Skeletal muscle tissue (tissue), 4 donors: Measurements from ENCODE around the gene ANO3. TPM values are rescaled to one million over a fixed set of nuclear protein-coding genes. Genes with fewer than 3 reads are reported as not detected.

Source experiments
- H3K27ac ChIP-seq: one replicate; pipeline ENCODE4 v1.7.0; 2013; ENCODE audit warnings: mild to moderate bottlenecking, low read depth, low read length, inconsistent platforms
- H3K27me3 ChIP-seq, 3 donors: one replicate each; pipeline ENCODE4 v1.7.0; 2013; ENCODE audit warnings: low read length in 3 of 3; ENCODE audit not compliant: control insufficient read depth in 3 of 3, insufficient read depth in 3 of 3
- H3K36me3 ChIP-seq, 3 donors: one replicate each; pipeline ENCODE4 v1.7.0; 2013; ENCODE audit warnings: low read length in 3 of 3; ENCODE audit not compliant: control insufficient read depth in 3 of 3, insufficient read depth in 3 of 3
- H3K4me1 ChIP-seq, 3 donors: one replicate each; pipeline ENCODE4 v1.7.0; 2013; ENCODE audit warnings: low read length in 3 of 3, mild to moderate bottlenecking in 3 of 3; ENCODE audit not compliant: control insufficient read depth in 3 of 3, insufficient read depth in 3 of 3
- H3K4me3 ChIP-seq, 3 donors: one replicate each; pipeline ENCODE4 v1.7.0; 2013; ENCODE audit warnings: low read length in 3 of 3
- H3K9ac ChIP-seq, 3 donors: one replicate each; pipeline ENCODE4 v1.7.0; 2013; ENCODE audit warnings: low read length in 3 of 3, mild to moderate bottlenecking in 3 of 3, moderate library complexity in 2 of 3, low read depth in 1 of 3
- H3K9me3 ChIP-seq, 3 donors: one replicate each; pipeline ENCODE4 v1.7.0; 2013; ENCODE audit warnings: low read length in 3 of 3; ENCODE audit not compliant: control insufficient read depth in 3 of 3
- total RNA-seq: library from RNA; depleted of rRNA; stranded (reverse); fragments of >200 nt; gene quantifications from one replicate; pipeline ENCODE4 v1.2.3, GENCODE V29; 2014
- donor health status: Osteomylitis.

Gene ANO3
- total RNA-seq, 1 donor from 2014 or later = under 0.01 TPM

DNA sequence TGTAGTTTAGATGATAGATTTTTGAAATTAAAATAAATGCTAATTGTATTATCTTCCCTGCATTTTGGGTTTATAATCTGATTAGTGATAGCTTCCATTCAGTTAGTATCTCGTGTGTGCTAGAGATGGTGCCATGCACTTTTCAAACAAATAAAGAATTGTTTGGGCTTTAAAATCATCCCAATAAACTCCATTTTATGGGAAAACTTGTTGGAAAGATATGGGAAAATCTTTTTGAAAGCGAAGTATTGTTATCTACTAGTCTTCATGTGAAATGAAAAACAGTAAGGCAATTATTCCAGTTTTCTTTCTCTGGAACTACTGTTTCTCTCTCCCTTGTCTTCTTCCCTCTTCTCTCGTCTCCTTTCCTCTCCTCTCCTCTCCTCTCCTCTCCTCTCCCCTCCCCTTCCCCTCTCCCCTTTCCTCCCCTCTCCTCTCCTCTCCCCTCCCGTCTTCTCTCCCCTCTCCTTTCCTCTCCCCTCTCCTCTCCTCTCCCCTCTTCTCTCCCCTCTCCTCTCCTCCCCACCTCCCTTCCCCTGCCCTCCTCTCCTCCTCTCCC is 268.0 kb downstream of the ANO3 start:
- H3K9me3 ChIP-seq = peaks cover 0 to 4% (median 0%) of the 10 kb centered on the region in 3 donors
- H3K36me3 ChIP-seq = no peaks in the 10 kb centered on the region
- H3K27me3 ChIP-seq = no peaks in the 10 kb centered on the region
- no peak overlapping the region for H3K27ac ChIP-seq
- H3K9ac ChIP-seq = no peak overlapping the region
- no peak overlapping the region for H3K4me3 ChIP-seq
- H3K4me1 ChIP-seq = no peaks in the 10 kb centered on the region

DNA sequence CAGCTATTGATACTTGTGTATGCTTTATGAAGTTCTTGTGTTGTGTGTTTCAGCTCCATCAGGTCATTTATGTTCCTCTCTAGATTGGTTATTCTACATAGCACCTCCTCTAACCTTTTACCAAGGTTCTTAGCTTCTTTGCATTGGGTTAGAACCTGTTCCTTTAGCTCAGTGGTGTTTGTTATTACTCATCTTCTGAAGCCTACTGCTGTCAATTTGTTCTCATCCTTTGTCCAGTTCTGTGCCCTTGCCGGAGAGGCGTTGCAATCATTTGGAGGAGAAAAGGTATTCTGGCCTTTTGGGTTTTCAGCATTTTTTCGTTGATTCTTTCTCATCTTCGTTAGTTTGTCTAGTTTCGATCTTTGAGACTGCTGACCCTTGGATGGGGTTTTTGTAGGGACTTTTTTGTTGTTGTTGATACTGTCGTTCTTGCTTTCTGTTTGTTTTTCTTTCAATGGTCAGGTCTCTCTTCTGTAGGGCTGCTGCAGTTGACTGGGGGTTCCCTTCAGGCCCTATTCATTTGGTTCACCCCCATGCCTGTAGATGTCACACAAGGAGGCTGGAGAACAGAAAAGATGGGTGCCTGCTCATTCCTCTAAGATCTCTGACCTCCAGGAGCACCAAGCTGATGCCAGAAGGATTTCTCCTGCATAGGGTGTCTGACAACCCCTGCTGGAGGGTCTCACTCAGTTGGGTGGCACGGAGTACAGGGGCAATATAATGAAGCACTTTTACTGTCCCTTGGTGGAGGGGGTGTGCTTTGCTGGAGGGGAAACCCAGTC is 276.0 kb downstream of the ANO3 start:
- Histone ChIP-seq H3K9ac (no peak overlapping the region), H3K27ac (no peak overlapping the region), H3K36me3 (no peaks in the 10 kb centered on the region), H3K27me3 (no peaks in the 10 kb centered on the region), H3K9me3 (peaks cover 0 to 4% (median 0%) of the 10 kb centered on the region in 3 donors), H3K4me3 (no peak overlapping the region), H3K4me1 (no peaks in the 10 kb centered on the region)

DNA sequence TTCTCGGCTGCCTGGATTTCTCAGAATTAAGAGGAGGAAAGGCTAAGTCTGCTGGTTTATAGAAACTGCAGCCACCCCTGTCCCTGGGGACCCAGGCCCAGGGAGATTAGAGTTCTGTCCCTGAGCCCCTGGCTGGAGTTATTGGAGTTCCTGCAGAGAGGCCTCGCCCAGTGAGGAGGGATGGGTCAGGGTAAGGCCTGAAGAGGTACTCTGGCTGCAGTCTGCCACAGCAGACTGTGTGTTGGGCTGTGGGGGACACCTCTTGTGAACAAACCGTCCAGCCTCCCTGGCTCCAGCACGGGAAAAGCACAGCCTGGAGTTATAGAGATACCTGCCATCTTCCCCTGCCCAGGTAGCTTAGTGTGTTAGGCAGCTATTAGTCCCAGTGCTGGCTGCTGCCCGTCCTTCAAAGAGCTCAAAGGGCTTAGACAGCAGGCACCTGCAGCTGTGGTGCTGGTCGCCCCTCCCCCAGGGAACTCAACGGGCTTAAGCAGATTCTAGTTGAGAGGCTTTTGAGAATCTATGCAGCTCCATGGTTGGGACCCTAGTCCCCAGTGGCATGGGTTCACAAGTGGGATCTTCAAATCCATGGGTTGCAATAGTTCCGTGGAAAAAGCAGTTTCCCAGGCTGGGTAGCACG is 276.7 kb downstream of the ANO3 start:
- Histone ChIP-seq H3K9ac (no peak overlapping the region), H3K4me3 (no peak overlapping the region), H3K4me1 (no peaks in the 10 kb centered on the region), H3K36me3 (no peaks in the 10 kb centered on the region), H3K27me3 (no peaks in the 10 kb centered on the region), H3K9me3 (peaks cover 0 to 4% (median 0%) of the 10 kb centered on the region in 3 donors), H3K27ac (no peak overlapping the region)

DNA sequence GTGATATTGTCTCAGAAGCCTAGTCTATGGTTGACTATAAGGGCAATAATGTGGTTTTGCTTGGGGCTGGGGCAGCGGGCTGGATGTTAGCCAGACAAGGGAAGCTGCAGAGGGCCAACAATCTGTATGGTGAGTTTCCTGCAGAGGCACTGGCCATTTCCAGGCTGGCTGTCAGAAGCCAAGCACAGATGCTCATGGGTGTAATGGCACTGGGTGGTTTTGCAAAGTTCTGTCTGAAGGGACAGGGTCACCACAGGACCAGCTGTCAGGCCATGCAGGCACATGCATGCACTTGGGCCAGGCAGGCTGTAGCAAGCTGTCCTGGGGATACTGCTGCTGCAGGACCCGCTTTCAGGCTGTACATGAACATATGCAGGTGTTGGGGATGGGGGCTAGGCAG is 281.8 kb downstream of the ANO3 start:
- no peak overlapping the region for H3K9ac ChIP-seq
- H3K27me3 ChIP-seq = no peaks in the 10 kb centered on the region
- no peaks in the 10 kb centered on the region for H3K4me1 ChIP-seq
- no peak overlapping the region for H3K27ac ChIP-seq
- peaks cover 0 to 4% (median 0%) of the 10 kb centered on the region in 3 donors for H3K9me3 ChIP-seq
- no peak overlapping the region for H3K4me3 ChIP-seq
- no peaks in the 10 kb centered on the region for H3K36me3 ChIP-seq

DNA sequence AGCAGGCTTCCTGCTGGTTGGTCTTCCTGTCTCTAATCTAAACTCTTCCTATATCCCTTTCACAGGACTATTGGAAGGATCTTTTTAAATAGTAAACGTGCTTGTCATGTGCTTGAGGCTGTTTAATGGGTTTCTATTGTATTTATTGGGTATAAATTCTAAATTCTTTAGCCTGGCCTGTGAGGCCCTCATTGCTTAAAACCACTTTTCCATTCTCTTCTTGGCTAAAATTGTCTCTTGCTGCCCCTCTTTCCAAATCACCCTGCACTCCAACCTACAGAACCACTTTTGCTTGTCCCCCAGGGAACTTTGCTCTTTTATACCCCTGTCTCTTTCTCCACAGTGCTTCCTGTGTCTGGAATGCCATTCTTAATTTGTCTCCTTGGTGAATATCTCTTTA is 286.5 kb downstream of the ANO3 start:
- Histone ChIP-seq H3K4me3 (no peak overlapping the region), H3K36me3 (no peaks in the 10 kb centered on the region), H3K4me1 (no peaks in the 10 kb centered on the region), H3K9me3 (peaks cover 0 to 4% (median 0%) of the 10 kb centered on the region in 3 donors), H3K9ac (no peak overlapping the region), H3K27me3 (no peaks in the 10 kb centered on the region), H3K27ac (no peak overlapping the region)

DNA sequence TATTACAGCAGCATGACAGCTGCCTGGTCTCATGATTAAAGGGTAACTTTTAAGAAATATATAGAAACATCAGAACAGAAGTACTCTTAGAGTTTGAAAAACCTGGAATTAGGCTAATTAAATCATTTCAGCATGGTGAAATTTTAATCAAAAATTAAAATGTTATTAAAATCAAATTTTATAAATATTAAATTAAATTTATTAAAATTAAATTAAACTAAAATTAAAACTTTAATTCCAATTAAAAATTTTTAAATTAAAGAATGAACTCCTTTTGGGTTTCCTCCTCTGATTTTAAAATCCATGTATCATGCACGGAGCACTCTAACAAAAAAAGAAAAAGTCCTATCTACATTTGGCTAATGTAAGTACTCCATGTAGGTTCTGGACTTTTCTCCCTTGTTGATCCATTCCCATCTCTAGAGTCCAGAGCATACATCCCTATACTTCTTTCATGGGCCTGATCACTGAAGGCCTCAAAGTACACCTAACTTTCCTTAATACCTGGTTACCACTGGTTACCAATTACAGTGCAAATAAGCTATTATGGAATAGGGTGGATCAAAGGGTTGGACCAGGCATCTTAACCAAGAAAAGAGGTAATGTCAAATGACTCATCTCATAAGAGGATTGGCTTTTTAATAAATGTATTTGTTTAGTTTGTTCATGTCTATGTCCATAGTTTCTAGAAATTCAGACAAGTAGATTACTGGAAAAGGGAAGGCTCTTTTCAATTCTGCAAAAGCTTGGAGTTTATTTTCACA is 288.5 kb downstream of the ANO3 start:
- no peaks in the 10 kb centered on the region for H3K27me3 ChIP-seq
- no peak overlapping the region for H3K9ac ChIP-seq
- H3K27ac ChIP-seq = no peak overlapping the region
- H3K4me1 ChIP-seq = no peaks in the 10 kb centered on the region
- H3K9me3 ChIP-seq = no peaks in the 10 kb centered on the region
- no peaks in the 10 kb centered on the region for H3K36me3 ChIP-seq
- no peak overlapping the region for H3K4me3 ChIP-seq

DNA sequence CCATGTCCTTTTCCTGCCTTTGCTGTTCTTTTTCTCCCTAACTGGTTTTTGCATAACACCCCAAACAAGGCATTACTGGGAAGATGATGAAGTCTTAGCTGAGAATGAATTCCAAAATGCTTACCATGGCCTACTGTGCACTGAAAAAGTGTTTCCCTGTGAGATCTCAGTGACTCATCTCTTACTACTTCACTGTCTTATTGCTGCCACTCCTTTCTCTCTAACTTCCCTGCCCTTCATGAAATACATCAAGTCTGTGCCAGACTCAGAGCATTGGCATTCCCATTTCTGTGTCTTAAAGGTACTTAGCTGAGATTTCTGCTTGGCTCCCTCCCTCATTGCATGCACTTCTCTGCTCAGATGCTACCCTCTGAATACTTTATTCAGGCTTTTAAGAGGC is 289.2 kb downstream of the ANO3 start:
- H3K9ac ChIP-seq = no peak overlapping the region
- no peaks in the 10 kb centered on the region for H3K9me3 ChIP-seq
- H3K4me3 ChIP-seq = no peak overlapping the region
- no peaks in the 10 kb centered on the region for H3K4me1 ChIP-seq
- H3K36me3 ChIP-seq = no peaks in the 10 kb centered on the region
- no peak overlapping the region for H3K27ac ChIP-seq
- no peaks in the 10 kb centered on the region for H3K27me3 ChIP-seq

DNA sequence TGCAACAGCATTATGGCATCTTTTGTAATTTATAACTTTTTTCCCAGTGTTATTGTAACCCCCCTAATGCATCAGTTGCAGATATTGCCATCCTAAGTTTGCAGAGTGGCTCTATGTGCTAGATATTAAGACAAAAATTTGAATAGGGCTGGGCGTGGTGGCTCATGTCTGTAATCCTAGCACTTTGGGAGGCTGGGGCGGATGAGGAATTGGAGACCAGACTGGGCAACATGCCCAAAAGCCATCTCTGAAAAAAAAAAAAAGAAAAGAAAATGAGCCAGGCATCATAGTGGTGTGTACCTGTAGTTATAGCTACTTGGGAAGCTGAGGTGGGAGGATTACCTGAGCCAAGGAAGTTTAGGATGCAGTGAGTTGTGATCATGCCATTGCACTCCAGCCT is 290.3 kb downstream of the ANO3 start:
- H3K9me3 ChIP-seq = no peaks in the 10 kb centered on the region
- H3K4me1 ChIP-seq = no peaks in the 10 kb centered on the region
- no peak overlapping the region for H3K27ac ChIP-seq
- H3K36me3 ChIP-seq = no peaks in the 10 kb centered on the region
- H3K27me3 ChIP-seq = no peaks in the 10 kb centered on the region
- H3K9ac ChIP-seq = no peak overlapping the region
- no peak overlapping the region for H3K4me3 ChIP-seq

DNA sequence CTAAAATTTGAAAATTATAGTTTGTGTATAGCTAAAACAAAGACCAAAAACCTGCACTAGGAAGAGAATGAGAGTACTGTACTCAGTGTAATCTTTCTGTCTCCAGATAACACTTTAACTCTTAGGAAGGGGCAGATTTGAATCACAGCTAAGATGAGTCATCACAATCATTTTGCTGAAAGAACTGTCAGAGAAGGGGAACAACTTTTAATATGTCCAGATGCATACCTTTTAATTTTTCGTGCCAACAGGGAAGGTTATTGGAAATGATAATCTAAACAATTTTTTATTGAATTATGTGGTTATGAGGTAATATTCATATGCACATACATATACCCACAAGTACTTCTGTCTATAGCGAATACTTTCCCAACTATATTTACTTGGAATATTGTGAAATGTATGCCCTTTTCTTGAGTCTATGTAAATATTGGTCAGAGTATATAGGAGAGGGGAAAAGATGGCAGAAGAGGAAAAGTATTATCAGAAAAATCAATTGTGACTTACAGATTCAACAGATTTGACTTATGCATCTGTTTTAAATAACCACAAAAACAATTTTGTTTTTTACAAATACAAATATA is 291.2 kb downstream of the ANO3 start:
- Histone ChIP-seq H3K4me1 (no peaks in the 10 kb centered on the region), H3K27me3 (no peaks in the 10 kb centered on the region), H3K36me3 (no peaks in the 10 kb centered on the region)

More for the DNA sequence above, 291.2 kb downstream of the ANO3 start:
- H3K4me3 ChIP-seq = no peak overlapping the region
- no peak overlapping the region for H3K9ac ChIP-seq
- no peak overlapping the region for H3K27ac ChIP-seq
- H3K9me3 ChIP-seq = no peaks in the 10 kb centered on the region
